GM21786 (cell line): ENCODE data around the gene PUM2.
"Not testable (repeated sequence)": the region's sequence is repeated elsewhere in the genome, so short reads cannot be mapped to it uniquely, and the experiment has no call there.

Experiments used
- ATAC-seq: cut with Tn5 transposase; IDR thresholded peaks from one replicate; pipeline ENCODE4 v1.9.1; 2021; ENCODE audit not compliant: unreplicated experiment

PUM2 gene

DNA sequence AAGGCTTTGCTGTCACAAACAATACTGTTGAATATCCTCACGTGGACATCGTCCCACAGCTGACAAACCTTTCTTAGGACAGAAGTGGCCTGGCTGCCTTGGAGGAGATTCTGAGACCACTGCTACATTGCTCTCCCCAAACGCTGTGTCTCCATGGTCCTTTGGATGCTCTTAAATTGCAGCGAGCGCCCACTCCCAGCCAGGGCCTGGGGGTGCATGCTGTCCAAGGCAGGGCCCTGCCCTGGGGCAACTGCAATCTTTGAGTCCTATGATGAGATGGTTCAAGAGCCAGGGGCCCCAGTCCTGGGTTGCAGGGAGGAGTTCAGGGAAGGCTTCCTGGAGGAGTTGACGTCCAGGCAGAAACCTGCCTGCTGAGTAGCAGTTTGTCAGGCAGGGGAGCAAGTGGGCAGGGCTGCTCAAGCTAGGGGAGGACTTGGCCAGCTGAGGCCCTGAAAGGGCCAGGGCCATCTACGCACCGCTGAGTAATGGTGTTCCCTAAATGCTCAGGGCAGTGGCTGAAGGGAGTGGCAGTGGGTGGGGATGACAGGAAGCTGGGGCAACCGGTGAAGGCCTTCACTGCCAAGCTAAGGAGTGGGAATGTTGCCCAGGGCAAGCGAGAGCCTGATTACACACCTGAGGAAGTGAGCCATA is 114.9 kb downstream of the PUM2 start:
- ATAC-seq = no peak

DNA sequence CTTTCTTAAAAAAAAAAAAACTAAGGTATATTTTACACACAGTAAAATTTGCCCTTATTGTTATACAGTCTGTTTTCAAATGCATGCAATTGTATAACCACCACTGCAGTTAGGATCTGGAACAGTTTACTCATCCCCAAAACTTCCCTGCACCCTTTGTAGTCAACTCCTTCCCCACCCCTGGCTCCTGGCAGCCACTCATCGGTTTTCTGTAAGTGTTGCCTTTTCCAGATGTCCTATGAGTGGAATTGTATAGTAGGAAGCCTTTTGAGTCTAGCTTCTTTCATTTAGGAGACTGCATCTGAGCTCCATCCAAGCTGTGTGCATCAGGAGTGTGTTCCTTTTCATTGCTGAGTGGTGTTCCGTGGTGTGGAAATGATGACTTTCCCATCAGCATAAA is 116.0 kb downstream of the PUM2 start:
- not testable (repeated sequence) for ATAC-seq

DNA sequence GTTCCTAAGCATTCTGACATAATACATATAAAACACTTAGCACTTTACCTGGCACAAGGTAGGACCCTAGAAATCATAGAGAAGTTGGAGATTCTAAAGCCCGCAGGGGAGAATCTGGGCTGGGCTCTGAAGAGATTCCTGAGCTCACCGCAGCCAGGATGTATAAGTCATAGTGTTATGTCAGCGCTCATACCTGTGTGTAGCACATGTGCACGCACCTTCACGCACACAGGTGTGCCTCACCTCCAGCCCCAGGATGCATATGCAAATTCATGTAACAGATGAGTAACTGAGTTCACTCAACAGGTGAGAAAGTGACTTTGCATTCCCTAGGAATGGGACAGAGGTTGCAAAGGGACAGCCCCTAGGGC is 117.8 kb downstream of the PUM2 start:
- ATAC-seq = no peak

DNA sequence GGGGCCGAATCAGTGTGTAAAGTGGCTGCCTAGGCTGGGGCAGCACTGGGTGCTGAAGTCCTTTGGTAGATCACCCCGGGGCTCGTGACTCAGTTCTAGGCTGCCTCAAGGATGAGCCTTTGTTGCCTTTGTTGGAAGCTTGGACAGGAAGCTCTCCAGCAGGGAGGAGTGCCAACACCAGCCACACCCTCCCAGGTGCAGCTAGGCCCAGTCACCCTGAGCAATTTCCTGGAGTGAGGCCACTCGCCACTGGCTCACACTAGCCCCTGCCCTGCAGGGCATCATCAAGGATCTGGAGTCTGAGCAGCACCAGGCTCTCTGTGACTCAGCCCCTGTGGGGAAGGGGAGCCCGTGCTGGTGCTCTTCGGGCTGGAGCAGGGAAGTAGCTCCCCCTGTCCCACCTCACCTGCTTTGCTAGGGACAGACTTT is 119.0 kb downstream of the PUM2 start:
- no peak for ATAC-seq

DNA sequence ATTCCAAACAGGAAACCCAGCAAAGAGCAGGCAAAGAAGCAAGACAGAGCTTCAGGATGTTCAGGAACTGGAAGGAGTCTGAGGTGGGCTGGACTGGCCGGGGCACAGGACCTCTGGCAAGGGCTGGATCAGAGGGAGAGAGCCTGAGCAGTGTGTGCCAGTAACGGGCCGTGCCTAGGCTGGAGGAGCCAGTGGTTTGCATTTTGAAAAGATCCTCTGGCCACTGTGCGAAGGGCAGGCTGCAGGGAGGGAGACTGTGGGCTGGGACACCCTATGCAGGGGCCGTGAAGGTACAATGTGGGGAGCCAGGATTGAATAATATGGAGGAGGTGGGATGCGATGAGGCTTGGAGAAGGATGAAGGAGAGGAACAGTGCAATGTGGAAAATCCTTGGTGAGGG is 119.5 kb downstream of the PUM2 start:
- no peak for ATAC-seq

DNA sequence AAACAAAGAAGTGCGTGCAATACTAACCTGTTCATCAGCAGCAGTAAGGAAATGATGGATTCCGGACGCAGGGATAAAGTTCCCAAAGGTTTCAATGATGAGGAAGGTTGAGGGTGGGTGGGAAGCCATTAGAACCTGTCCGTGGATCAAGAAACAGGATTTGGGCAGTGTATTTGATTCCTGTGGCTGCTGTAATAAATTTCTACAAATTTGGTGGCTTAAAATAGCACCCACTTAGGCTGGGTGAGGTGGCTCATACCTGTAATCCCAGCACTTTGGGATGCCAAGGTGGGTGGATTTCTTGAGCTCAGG is 120.6 kb downstream of the PUM2 start:
- no peak for ATAC-seq

DNA sequence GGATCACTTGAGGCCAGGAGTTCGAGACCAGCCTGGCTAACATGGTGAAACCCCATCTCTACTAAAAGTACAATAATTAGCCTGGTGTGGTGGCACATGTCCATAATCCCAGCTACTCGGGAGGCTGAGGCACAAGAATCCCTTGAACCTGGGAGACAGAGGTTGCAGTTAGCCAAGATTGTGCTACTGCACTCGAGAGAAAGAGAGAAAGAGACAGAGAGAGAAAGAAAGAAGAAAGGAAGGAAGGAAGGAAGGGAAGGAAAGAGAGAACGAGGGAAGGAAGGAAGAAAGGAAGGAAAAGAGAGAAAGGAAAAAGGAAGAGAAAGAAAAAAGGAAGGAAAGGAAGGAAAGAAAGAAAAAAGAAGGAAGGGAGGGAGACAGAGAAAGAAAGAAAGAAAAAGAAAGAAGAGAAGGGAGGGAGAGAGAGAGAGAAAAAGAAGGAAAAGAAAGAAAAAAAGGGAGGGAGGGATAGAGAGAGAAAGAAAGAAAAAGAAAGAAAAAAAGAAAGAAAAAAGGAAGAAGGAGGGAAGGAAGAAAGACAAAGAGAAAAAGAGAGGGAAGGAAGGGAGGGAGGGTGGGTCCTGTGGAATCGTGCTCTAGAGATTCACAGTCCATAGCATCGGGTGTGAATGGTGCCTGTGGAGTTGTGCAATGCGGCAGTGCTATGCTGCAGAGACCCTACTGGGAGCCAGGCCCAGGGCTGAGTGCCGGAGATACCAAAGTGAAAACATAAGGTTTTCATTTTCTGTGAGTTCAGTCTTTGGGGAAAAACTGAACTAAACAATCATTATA is 121.1 kb downstream of the PUM2 start:
- ATAC-seq = no peak

DNA sequence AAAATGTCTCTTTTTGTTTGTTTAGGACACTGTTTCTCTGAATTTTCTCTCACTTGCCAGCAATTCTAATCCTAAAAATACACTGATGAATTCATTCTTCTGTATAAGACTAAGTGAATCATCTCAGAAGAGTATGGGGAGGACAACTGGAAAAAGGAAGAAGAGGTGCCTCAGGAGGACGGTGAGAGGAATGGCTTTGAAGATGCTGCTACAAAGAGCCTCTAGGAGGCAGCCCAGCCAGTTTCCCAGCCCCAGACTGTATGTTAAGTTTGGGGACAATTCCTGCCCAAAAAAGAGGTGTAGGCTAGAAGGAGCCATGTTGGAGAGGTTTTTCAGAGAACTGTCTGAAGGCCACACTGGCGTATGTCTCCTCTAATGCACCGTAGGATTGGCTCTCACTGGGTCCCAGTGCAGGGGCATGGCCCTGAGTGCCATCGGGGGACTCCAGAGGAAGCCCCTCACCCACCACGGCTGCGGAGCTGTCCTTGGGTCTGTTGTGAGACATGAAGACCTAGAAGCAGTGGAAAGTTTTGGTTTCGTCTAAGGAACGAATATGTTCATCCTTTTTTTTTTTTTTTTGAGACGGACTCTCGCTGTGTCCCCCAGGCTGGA is 122.6 kb downstream of the PUM2 start:
- ATAC-seq = no peak

DNA sequence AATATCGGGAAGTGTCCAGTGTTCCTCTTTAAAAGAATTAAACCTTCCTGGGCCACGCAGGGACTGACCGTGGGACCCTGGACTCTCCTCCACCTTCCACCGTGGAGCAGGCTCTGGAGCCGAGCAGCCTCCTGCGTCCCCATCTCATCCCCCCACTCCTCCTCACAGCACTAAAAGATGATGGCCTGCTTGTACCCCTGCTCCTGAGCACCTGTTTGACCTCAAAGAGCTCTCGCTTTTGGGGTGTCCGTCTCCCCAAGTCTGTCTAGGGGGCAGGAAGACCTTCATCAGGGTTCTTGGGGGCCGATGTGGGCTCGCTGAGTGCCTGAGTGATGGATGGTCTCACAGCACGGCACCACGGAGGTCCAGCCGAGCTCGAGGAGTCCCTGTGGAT is 124.5 kb downstream of the PUM2 start:
- ATAC-seq = no peak

DNA sequence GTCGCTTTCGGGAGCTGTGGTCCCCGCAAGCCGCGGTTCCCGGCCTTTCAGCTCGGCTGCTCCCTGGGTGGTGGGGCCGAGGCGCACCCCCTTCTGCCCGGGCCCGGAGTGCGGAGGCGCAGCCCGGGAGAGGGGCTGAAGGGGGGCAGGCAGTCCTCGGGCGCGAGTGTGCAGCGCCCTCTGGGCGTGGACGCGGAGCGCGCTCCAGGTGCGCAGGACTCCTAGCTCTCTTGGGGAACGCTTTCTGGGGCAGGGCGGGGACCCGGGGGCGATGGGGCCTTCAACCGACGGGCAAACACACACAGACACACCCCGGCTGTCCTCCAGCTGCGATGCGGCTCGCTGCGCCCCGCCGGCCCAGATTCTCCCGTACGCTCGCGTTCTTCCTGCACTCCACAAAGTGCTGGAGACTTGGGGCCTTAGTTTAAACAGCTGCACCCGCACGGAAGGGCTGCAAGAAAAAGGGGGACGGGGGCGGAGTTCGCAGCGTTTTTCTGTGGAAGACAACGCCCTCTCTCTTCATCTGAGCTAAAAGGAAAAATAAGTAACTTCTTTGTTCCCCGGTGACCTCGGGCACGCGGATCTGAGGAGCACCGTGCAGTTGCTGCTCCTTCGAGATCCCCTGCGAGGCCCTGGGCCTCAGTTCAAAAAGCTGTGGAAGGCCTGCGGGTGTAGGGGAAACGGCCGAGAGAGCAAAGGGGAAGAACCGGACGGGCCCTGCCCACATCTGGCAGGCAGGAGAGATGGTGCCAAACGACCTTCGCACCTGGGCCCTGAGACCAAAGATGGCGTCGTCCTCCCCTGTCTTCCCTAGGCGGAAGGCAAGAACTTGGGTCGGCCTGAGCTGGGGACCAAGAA is 125.1 kb downstream of the PUM2 start:
- peak; percentile 49 for ATAC-seq

DNA sequence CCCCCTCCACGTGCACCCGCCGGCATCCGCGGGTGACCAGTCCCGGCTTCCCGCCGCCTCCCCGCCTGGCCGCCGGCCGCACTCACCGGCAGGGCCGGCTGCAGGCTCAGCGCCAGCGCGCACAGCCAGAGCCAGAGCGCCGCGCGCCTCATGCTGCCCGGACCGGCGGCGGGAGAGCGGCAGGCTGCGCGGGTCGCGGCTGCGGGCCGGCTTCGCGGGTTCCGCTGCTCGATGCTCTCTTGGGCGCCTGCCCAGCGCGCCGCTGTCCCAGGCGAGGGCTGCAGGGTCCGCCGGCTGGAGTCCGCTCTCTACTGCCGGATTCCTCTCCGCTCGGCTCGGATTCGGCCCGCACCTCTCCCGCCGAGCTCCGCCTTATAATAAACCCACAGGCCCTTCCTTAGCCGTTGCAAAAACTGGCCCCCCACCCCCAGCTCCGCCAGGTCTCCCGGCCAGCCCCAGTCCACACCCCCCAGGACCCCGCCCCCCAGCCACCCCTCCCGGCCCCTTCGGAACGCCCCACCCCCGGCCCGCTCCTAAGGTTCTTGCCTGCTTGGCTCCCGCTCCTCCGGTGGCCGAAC is 125.8 kb downstream of the PUM2 start, which contains the start of gene SDC1:
Gene SDC1, minus strand, starts transcription at position 415 of the 578 bp plus-strand sequence. Its CDS starts 263 bp downstream, at position 152.
- ATAC-seq = no peak

DNA sequence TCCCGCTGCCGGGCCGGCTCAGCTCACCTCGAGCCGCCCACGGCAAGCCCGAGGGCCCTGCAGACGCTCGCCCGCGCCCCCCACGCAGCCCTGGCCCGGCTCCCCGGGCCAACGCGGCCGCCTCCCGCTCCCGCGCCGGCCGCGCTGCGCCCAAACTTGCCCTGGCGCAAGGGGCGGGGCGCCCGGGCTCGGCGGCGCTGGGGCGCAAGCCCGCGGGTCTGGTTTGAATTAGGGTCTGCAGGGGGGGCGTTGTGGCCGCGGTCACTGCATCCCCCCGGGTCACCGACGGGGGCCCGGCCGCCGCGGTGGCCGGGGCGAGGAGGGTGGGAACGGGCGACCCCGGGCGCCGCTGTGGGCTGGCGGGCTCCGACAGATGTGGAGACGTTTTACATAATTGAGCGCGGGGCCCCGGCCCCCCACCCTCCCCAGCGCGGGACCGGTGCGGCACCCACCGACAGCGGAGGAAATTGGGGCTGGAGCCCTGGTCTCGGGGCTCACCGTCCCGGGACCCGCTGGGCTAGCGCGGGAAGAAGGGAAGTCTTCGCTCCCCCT is 126.4 kb downstream of the PUM2 start:
- ATAC-seq = no peak

DNA sequence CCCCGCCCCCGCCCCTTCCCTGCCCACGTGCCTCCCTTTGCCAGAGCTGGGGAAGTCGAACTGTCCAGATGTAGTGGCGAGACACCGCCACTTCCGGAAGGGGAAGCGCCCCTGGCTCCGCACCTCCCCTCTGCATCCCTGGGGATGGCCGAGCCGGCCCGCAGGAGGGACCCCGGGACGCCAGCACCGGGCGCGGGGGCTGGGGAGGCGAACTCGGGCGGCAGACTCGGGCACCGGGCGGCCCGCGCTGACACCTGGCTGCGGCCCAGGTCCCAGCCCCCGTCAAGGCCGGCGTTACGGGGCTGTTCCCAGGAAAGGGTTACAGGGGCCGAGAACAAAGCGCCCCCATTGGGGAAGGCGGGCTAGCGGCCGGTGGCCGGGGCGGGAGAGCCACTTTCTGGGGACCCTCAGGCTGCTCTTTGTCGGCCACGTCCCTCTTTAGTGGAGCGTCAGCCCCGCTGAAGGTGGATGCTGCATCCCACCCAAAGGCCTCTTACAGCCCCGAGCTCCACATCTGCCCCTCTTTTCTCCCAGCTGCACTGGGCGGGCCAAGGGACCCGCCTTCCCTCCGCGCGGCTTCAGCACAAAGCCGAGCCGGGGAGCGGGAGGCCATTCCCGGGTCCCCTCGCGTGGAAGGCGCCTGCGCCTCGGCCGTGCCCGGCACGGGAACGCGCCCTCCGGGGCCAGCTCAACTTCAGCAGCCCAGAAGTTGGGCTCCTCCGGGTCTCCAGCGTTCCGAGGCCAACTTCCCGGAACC is 127.1 kb downstream of the PUM2 start:
- ATAC-seq = no peak

DNA sequence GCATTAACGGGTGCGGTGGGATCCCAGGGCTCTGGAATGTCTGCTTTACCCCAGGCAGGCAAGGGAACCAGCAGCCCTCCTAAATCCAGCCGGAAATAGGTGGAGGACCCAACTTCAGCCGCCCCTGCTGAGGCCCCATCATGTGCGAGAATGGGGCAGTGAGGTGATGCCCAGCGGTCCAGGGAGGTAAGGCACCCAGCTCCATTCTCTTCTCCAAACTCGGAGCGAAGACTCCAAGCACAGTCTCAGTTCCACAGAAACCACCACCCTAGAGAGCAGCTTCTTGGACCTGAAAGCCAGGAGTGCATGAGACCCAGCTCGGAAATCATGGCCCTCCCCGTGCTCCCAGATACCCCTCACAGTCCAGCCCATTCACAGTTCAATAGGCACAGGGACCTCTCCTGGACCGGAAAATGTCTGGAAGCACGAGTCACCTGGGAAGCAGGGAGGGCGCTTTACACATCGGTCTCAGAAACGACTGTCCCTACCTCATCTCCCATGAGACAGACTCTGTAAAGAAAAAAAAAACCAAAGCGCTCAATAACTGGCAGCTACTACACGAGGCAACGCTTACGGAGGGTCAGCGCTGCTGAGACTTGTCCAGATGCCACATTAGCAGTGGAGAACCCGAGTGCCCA is 127.8 kb downstream of the PUM2 start:
- no peak for ATAC-seq

DNA sequence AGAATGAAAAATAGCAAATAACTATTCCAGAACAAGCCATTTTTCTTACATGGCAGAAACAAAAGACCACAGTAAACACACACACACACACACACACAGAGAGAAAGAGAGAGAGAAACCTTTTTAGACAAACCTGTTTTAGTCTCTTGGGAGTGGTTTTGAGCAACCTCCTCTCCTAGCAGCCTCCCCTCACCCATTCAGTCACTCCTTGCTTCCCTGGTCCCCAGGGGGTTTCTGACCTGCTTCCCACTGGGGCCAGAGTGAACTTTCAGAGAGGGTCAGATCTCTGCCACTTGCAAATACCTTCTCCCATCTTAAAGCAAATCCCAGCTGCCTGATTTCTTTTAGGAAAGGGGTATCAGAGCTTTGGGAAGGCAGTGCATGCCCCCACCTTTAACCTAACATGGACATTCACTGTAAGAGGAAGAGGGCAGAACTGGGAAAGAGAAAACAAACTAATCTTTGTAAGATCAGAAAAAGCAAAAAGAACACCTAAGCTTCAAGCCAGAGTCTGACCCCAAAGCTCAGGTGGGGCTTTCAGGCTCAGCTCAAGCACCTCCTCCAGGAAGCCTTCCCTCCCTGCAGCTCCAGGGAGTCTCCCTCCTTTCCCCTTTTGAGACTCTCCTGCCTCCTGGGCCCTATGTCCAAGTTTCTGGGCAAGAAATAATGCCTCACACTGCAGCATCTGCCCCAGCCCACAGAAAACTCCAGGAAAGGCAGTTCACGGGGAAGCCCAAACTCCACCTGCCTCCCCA is 128.5 kb downstream of the PUM2 start:
- no peak for ATAC-seq

DNA sequence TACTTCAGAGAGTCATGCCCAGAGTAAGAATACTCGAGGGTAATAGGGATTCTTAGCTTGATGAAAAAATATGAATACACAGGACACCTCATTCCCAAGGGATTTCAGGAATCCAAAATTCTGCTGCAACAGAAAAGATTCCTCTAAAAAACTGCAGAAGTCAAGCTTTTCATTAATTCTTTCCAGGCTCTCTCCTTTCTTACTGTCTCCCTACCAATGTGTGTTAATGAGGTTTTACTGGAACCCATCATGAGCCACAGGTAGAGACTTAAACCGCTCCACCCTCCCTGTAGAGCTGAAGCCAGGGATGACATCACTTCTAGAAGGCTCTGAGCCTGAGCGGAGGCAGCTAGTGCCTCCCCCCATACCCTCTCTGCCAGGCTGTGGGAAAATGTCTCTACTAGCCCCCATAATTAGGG is 129.1 kb downstream of the PUM2 start:
- no peak for ATAC-seq

DNA sequence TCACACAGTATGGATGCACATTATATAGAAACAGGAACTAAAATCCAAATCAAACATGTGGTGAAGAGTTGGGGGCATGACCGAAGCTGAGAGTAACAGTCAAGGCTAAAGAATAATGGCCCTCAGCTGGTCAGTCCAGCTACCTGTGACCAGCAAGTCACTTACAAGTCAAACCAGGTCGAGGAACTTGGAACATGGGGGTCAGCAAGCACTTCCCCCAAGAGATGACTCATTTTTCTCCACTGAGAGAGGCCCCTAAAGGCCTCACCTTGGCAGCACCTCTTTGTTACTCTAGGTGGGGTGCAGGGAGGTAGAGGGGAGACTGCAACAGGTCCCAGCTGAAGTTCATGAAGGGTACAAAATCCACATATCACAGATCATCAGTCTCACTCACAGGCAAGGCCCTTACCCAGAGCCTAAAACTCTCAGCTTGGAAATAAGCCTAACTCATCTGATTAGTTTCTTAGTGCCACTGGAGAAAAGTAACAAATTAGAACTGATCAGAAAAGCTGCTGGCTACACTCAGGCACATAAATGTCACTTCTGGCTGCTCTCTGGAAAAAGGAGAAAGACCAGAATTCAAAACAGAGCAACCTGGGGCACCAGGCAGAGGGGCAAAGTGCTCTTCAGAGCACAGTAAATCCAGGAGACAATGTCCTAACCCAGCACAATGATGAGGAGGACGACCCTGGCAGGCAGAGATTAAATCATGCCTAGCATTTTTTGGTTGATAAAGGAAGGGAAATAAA is 129.7 kb downstream of the PUM2 start:
- no peak for ATAC-seq

DNA sequence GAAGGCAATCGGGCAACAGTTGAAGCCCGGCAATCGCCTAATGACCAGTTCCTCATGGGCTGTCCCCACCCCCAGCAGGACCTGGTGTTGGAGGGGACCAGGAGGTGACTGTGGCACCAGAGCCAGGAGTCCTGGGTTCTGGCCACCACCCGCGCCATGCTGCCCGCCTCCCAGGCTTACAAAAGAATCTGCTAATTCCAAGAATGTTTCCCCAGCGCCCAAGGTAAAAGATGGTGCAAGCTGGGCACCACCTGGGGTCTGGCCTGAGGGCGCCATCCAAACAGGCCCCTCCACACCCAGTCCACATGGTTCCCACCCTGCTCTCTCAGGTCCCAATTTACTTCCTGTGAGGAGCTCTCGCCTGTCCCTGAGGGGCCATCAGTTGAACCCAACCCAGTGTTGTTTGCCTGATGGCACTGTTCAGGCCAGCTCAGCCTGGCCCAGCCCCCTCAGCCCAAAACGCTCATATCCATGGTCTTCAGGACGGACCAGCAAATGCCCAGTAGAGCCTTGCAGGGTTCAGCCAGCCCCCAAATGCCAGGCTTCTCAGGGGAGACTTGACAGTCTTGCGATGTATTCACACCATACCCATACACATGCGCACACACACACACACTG is 130.8 kb downstream of the PUM2 start:
- ATAC-seq = no peak
